GM18505 (cell line): ENCODE results near the gene GPC2.

Source experiments
- ATAC-seq: cut with Tn5 transposase; IDR thresholded peaks from one replicate; pipeline ENCODE4 v1.9.1; 2021; ENCODE audit not compliant: unreplicated experiment
- POLR2A ChIP-seq: IDR thresholded peaks from 4 replicates; pipeline ENCODE4 v1.6.1; 2011; ENCODE audit warnings: borderline replicate concordance; ENCODE audit not compliant: insufficient read depth, insufficient read length; ENCODE audit errors: extremely low read depth

The GPC2 gene

DNA sequence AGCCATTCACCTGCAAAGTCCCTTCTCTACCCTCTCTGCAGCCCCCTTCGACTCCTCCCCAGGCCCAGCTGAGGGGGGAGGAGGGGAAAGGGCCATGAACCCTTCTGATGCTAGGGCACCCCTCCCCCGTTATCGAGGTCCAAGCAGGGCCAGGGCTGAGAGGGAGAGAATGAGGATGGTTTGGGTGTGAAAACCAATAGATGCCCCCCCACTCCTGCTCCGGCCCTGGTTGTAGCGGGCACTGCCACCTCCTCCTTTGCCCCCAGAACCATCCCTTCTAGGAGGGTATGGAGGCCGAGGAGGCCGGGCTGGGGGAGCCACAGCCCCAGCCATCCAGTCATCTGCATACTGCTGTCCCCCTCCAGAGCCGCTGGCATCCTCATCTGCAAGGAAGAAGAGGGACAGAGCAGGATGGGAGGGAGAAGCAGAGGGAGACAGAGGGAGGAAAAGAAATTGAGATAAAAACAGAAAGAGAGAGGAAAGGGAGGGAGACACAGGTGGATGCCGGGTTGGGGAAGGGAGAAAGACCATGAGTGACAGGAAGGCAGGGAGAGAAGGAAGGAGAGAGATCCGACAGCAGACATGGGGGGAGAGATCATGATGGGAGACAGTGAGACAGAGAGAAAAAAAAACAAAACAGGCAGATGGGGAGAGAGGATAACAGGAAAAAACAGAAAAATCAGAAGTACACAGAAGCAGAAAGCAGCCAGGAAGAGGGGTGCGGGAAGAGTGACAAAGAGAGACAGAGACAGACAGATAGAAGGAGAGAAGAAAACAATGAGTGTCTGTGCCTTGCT lies 6.9 kb downstream of the GPC2 start:
- no peak for TF ChIP-seq POLR2A
- no peak for ATAC-seq

GRCh38 chr7:100169147-100169850 lies 7.9 kb downstream of the GPC2 start:
- ATAC-seq = no peak
- no peak for TF ChIP-seq POLR2A

GRCh38 chr7:100167912-100168323 lies 9.3 kb downstream of the GPC2 start:
- ATAC-seq = no peak
- no peak for TF ChIP-seq POLR2A

DNA sequence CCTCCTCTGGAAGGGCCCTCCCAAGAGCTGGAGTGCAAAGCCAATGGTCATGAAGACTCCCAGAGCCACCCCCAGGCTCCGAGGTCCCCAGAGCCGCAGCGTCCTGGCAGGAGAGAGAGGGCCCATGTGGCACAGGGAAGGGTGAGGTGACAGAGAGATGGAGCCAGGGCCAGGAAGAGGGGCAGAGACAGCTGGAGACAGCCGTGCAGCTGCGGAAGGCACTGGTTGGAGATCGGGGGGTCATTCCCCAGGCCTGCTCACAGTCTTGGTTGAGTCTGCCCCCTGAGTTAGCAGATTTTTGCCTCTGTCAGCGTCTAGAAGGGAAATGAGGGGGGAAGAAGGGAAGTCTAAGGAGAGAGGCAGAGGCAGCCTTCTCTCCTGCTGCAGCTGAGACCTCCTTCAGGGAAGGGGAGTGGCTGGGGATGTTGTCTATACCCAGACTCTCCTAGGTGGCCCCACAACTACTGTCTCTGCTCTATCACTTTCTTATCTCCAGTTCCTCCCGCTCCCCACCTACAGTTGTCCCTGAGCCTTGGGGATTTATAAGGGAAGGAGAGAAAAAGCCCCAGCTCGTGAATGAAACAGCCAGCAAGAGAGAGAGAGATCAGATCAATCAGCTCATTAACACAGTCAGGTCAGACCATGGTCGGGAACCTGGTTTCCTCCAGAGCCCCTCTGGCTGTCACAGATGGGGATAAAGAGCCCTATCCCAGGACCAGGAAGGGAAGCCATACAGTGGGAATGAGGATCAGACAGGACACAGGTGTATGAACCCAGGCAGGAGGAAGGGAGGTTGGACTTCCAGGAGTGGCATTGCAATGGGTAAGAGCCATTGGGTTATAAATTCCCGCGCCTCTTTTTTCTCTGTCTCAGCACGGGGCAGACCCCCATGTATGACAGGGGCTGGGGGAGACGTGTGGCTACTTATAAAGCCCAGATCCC lies 9.9 kb downstream of the GPC2 start:
- no peak for TF ChIP-seq POLR2A
- no peak for ATAC-seq

DNA sequence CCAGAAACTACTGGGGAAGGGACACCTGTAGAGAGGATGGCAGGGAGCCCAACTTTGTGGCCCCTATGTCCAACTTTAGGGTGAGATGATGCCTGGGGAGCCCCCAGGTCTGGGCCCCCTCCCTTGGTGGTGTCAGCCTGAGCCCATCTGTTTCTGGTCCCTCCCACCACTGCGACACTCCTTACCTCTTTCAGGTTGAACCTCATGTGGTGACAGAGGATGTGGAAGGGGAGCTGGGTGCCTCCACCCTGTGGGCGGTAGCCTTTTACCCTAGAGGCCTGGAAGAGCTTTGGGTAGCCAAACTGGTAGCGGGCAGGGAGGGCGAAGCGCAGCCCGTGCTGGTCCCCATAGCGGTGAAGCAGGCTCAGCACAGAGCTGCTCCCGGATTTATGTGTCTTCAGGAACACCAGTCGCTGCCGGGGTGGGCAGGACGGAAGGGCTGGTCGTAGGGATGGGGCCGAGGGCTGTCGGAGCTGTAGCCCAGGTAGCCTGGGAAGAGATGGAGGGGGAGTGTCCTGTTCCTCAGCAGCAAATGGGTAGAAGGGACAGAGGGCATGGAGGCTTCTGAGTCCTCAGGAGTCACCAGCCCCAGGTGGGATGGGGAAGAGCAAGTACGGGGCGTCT lies 10.8 kb downstream of the GPC2 start:
- ATAC-seq = no peak
- no peak for TF ChIP-seq POLR2A

DNA sequence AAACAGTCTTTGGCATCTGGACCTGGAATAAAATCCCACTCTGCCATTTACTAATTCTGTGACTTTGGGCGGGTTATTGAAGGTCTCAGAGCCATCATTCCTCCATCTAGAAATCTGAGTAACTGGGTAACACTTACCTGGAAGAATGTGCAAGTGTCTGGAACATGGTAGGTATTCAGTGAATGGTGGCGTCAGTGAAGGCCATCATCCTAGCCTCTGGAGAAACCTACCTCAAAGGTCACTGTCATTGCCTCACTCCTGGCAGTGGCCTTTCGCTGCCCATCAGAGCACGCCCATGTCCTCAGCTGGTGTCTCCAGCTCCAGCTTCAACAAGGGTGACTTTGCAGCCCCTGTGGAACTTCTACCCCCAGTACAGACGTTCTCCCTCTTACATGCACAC lies 13.3 kb downstream of the GPC2 start:
- ATAC-seq = no peak
- TF ChIP-seq POLR2A = no peak

DNA sequence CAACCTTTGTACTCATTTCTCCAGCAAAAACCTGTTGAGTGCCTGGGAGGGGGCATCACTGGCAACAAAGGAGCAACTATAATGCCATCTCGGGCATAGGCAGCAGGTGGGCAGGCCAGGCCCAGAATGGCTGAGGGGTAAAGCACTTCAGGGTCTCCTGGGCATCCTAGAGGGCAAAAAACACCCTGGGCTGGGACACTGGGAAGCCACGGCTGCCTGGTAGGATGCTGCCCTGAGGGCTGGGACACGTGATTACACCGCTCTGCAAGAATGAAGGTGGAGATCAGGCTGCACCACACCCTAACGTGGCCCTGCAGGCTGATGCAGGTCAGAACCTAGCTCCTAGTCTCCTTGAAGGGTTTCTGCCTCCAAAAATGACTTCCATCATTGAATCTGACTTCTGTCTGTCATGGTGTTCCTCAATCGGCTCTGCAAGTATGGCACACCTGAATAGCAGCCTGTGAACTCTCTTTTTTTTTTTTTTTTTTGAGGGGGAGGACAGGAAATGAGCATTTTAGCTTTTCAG lies 14.1 kb downstream of the GPC2 start:
- ATAC-seq = no peak
- no peak for TF ChIP-seq POLR2A

DNA sequence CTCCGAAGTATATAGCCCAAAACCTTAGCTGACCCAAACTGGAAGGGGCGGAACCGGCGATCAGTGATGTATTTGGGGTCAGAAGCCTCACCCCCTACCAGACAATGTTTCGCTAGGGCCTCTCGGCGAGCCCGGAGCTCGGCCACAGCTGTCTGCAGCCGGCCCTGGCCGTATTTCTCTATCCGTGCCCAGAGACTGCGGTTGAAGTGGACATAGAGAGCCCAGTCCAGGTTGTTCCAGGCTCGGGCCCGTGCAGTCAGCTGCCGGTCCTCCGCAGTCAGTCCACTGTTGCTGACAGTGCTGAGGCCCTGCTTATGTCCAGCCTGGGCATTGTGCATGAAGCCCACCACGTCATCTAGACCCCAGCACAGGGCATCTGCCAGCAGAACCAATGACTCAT lies 17.1 kb downstream of the GPC2 start:
- no peak for ATAC-seq

DNA sequence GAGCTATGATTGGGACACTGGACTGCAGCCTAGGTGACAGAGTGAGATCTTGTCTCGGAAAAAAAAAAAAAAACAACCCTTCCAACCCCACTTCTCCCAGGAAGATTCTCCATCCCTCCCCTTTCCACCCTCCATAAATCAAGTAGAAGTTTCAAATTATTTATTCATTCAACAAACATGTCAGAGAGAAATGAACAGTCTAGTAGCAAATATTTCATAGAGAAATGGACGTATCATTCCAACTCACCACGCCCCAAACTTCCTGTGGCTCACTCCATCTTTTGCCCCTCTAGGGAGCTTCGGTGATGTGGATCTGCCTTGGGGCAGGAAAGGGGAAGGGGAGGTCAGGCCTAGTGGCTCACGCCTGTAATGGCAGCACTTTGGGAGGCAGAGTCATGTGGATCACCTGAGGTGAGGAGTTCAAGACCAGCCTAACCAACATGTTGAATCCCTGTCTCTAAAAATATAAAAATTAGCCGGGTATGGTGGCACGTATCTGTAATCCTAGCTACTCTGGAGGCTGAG lies 18.0 kb downstream of the GPC2 start:
- ATAC-seq = no peak
- no peak for TF ChIP-seq POLR2A

More for the DNA sequence above, 17.1 kb downstream of the GPC2 start:
- no peak for TF ChIP-seq POLR2A

GRCh38 chr7:100158229-100159098 lies 18.7 kb downstream of the GPC2 start, which contains the start of gene TRAPPC14:
Gene TRAPPC14, minus strand, starts transcription at chr7:100158723. Its CDS starts 224 bp downstream, at chr7:100158499.
- peak; percentile 67 for ATAC-seq
- peak; percentile 86 for TF ChIP-seq POLR2A
